GM18909 (cell line): ENCODE data around the gene HIP1.
"Not testable (repeated sequence)": the region's sequence is repeated elsewhere in the genome, so short reads cannot be mapped to it uniquely, and the experiment has no call there.

Source experiments
- ATAC-seq: cut with Tn5 transposase; IDR thresholded peaks from one replicate; pipeline ENCODE4 v1.9.1; 2021; ENCODE audit warnings: mild to moderate bottlenecking; ENCODE audit not compliant: unreplicated experiment, poor library complexity

Gene HIP1

GRCh38 chr7:75717746-75718145, 21.0 kb downstream of the HIP1 start:
- not testable (repeated sequence) for ATAC-seq

GRCh38 chr7:75716992-75717626, 21.6 kb downstream of the HIP1 start:
- ATAC-seq: no peak

DNA sequence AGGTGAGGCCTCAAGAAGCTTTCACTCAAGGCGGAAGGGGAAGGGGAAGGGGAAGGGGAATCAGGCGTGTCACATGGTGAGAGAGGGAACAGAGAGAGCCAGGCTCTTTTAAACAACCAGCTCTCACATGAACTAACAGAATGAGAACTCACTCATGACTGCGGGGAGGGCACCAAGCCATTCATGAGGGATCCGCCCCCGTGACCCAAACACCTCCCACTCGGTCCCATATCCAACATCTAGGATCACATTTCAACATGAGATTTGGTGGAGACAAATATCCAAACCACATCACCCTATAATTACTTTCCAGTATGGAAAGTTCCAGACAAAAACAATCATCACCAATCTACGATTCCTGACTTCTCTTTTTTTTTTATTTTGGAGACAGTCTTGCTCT, 22.9 kb downstream of the HIP1 start:
- no peak for ATAC-seq

GRCh38 chr7:75712517-75713361, 26.0 kb downstream of the HIP1 start:
- no peak for ATAC-seq

- no peak for ATAC-seq
Measured at GRCh38 chr7:75711656-75712514, 26.9 kb downstream of the HIP1 start.

DNA sequence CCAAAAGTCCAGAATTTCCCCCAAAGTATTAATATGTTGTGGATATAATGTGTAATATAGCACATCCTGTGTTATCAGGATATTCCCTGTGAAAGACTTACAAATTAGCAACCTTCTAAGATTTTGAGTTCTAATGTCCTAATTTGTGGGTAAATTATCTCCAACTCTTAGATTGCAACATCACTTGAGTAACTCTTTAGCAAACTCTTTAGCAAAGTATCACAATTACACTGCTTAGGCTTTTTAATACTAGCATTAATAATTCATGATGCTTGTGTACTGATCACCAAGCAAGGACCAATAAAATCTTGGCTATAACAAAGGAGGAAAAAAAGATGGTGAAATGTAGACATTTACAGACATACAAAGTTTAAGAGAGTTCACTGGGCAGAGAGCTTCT, 27.7 kb downstream of the HIP1 start:
- ATAC-seq: no peak

DNA sequence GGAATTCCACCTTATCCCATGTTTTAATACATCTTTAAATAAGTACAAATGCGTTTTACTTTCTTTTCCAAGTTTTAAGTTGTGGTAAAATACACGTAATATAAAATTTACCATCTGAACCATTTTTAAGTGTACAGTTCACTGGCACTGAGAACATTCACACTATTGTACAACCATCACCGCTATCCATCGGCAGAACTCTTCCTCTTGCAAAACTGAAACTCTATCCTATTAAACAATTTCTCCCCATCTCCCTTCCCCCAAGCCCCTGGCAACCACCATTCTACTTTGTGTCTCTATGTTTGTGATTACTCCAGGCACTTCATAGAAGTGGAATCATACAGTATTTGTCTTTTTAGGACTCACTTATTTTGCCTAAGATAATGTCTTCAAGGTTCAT, 33.8 kb downstream of the HIP1 start:
- no peak for ATAC-seq

GRCh38 chr7:75702515-75702914, 36.2 kb downstream of the HIP1 start:
- ATAC-seq: no peak

- ATAC-seq: no peak
Measured at GRCh38 chr7:75699993-75700392, 38.7 kb downstream of the HIP1 start.

- ATAC-seq: no peak
Measured at GRCh38 chr7:75698358-75698757, 40.4 kb downstream of the HIP1 start.

GRCh38 chr7:75696263-75697037, 42.3 kb downstream of the HIP1 start:
- ATAC-seq: no peak

- ATAC-seq: no peak
Measured at GRCh38 chr7:75694638-75695399, 43.9 kb downstream of the HIP1 start.

DNA sequence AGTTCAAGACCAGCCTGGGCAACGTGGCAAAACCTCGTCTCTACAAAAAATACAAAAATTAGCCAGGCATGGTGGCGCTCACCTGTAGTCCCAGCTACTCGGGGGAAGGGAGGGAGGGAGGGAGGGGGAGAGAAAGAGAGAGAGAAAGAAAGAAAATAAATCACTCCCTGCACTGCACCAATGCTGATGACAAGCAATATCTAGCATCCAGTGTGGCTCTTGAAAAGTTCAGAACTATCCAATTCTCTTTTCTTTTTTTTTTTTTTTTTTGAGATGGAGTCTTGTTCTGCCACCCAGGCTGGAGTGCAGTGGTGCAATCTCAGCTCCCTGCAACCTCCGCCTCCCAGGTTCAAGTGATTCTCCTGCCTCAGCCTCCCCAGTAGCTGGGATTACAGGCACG, 45.1 kb downstream of the HIP1 start:
- not testable (repeated sequence) for ATAC-seq

GRCh38 chr7:75691793-75692543, 46.8 kb downstream of the HIP1 start:
- ATAC-seq: no peak

DNA sequence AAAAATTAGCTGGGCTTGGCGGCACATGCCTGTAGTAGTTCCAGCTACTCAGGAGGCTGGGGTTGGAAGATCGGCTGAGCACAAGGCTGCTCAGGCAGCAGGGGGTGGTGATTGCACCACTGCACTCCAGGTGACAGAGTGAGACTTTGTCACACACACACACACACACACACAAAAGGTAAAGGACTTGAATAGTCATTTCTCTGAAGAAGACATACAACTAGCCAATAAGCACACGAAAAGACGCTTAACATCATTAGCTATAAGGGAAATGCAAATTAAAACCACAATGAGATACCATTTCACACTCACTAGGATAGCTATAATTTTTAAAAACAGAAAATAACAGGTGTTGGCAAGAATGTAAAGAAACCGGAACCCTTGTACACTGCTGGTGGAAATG, 48.6 kb downstream of the HIP1 start:
- ATAC-seq: no peak

DNA sequence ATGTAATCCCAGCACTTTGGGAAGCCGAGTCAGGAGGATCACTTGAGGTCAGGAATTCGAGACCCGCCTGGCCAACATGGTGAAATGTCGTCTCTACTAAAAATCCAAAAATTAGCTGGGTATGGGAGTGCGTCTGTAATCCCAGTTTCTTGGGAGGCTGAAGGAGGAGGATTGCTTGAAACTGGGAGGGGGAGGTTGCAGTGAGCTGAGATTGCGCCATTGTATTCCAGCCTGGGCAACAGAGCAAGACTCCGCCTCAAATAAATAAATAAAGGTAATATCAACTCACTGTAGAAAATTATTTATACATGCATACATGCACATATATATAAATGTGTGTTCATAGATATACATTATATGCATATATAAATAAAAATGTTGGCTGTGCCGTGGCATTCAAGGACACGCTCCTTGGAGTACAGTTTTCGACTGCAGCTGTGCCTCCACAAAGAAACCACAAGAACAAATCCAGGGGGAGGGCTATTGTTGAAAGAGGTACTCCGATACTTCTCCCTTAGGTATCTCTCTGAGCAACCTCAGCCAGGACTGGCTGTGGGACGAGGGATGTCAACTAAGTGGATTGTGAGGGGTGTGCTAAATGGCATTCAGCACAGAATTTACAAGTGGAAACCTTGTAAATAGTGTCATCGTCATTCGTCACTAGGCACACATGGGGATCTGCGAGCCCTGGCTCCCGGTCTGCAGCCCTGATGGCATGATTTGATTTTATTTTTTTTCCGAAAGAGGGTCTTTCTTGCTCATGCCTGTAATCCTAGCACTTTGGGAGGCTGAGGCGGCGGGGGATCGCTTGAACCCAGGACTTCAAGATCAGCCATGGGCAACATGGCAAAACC, 49.3 kb downstream of the HIP1 start:
- ATAC-seq: no peak

- ATAC-seq: no peak
Measured at GRCh38 chr7:75688200-75689136, 50.3 kb downstream of the HIP1 start.
